Hematopoietic multipotent progenitor cell (in vitro differentiated cells): ENCODE data around the gene PCDHA10. TPM values are rescaled to one million over a fixed set of nuclear protein-coding genes. Genes with fewer than 3 reads are reported as not detected.
"Not testable (repeated sequence)": the region's sequence is repeated elsewhere in the genome, so short reads cannot be mapped to it uniquely, and the experiment has no call there.

Source experiments
- DNase-seq, 3 donors: peaks; one replicate each; pipeline ENCODE4 v3.0.0-alpha.2; 2011 to 2015; ENCODE audit warnings: low read depth in 2 of 3, low spot score in 2 of 3
- total RNA-seq: library from RNA; depleted of rRNA; stranded (reverse); fragments of >200 nt; gene quantifications from one replicate; pipeline ENCODE4 v1.2.3, GENCODE V29; 2012

Gene PCDHA10
- total RNA-seq, 1 donor, result under 0.01 TPM

GRCh38 chr5:140842798-140843733 lies 12.6 kb upstream of the PCDHA10 start:
- no peak for DNase-seq

- not testable (repeated sequence) for DNase-seq
These were observed 7.3 kb upstream of the PCDHA10 start, which contains the start of gene PCDHA9 for GRCh38 chr5:140848139-140849102. Gene PCDHA9 (plus strand): TSS chr5:140848382. CDS start chr5:140848496, 114 bp downstream.

- DNase-seq, result not testable (repeated sequence)
These were observed 5.7 kb upstream of the PCDHA10 start for GRCh38 chr5:140849831-140850634.

- DNase-seq, result no peak
These were observed 1.7 kb downstream of the PCDHA10 start for GRCh38 chr5:140857177-140857986.

GRCh38 chr5:140857987-140858240 lies 2.2 kb downstream of the PCDHA10 start:
- no peak for DNase-seq

GRCh38 chr5:140862441-140863295 lies 7.0 kb downstream of the PCDHA10 start:
- DNase-seq, result no peak

- peak in 1 of 3 donors; percentile 1 for DNase-seq
These were observed 13.2 kb downstream of the PCDHA10 start, which contains the start of gene PCDHA11 for GRCh38 chr5:140868721-140869554. Gene PCDHA11 (plus strand): TSS chr5:140868957. CDS start chr5:140869104, 147 bp downstream.

- DNase-seq, result no peak
These were observed 13.8 kb downstream of the PCDHA10 start for GRCh38 chr5:140869555-140869886.

GRCh38 chr5:140870221-140871201 lies 14.8 kb downstream of the PCDHA10 start:
- DNase-seq, result no peak

GRCh38 chr5:140875085-140876065 lies 19.7 kb downstream of the PCDHA10 start, which contains the start of gene PCDHA12:
Gene PCDHA12 (plus strand): TSS chr5:140875308. CDS start chr5:140875473, 165 bp downstream.
- no peak for DNase-seq

- not testable (repeated sequence) for DNase-seq
These were observed 21.0 kb downstream of the PCDHA10 start for GRCh38 chr5:140876541-140877261.

- DNase-seq, result no peak
These were observed 21.5 kb downstream of the PCDHA10 start for GRCh38 chr5:140877262-140877581.

- DNase-seq, result no peak
These were observed 26.3 kb downstream of the PCDHA10 start, which contains the start of gene PCDHA13 for GRCh38 chr5:140881889-140882590. Gene PCDHA13 (plus strand): TSS chr5:140882124. CDS start chr5:140882269, 145 bp downstream.

GRCh38 chr5:140882591-140882899 lies 26.8 kb downstream of the PCDHA10 start:
- DNase-seq, result no peak
